Right lobe of liver (tissue), 6 donors: Measurements from ENCODE around the gene PAQR3. TPM values are rescaled to one million over a fixed set of nuclear protein-coding genes. Genes with fewer than 3 reads are reported as not detected.

Source experiments
- ATAC-seq, 4 donors: fragments of 200-7000 bp; cut with Tn5 transposase; one replicate each; pipeline ENCODE4 v1.9.1; 2020; ENCODE audit warnings: mild to moderate bottlenecking in 4 of 4, moderate library complexity in 4 of 4
- DNase-seq, 3 donors: peaks; one replicate each; pipeline ENCODE4 v3.0.0-alpha.2; 2020
- H3K27ac ChIP-seq, 3 donors: fragments of 200-600 bp; one replicate each; pipeline ENCODE4 v1.8.0; 2022
- H3K27me3 ChIP-seq, 2 donors: fragments of 200-600 bp; one replicate each; pipeline ENCODE4 v1.8.0; 2022
- H3K36me3 ChIP-seq, 4 donors: fragments of 200-600 bp; sonication (generic) in 1 of 4; one replicate each; pipeline versions ENCODE4 v1.5.1 to v1.8.0; 2017 to 2022; ENCODE audit warnings: control low read depth in 1 of 4
- H3K4me1 ChIP-seq, 4 donors: fragments of 200-600 bp; sonication (generic) in 1 of 4; one replicate each; pipeline versions ENCODE4 v1.5.1 to v1.8.0; 2017 to 2022; ENCODE audit warnings: control low read depth in 1 of 4
- H3K4me3 ChIP-seq, 3 donors: fragments of 200-600 bp; one replicate each; pipeline ENCODE4 v1.8.0; 2022
- H3K9me3 ChIP-seq, 4 donors: fragments of 200-600 bp; sonication (generic) in 1 of 4; one replicate each; pipeline versions ENCODE4 v1.5.1 to v1.8.0; 2017 to 2022; ENCODE audit warnings: control low read depth in 1 of 4
- POLR2A ChIP-seq: fragments of 450-650 bp; IDR thresholded peaks from one replicate; pipeline ENCODE4 v1.6.1; 2017; ENCODE audit warnings: antibody characterized with exemption, mild to moderate bottlenecking
- WGBS: methylation state at CpG from one replicate; pipeline ENCODE4 v1.1.6; 2018; ENCODE audit warnings: low coverage, low lambda C conversion rate; ENCODE audit not compliant: insufficient coverage; ENCODE audit errors: missing lambda C conversion rate; 5-methylcytosine and 5-hydroxymethylcytosine counted together
- intact Hi-C, 2 donors: fragments of 100-400 bp; cut with DNase I; formaldehyde crosslinking; loops; one replicate each; pipeline versions ENCODE4 v1.11.2 to v1.14.1; 2022
- total RNA-seq, 6 experiments: library from RNA; depleted of rRNA in 2 of 6; stranded (reverse); fragments of >200 nt in 2 of 6; fragmentation: NEBNext Ultra II Directional in 3 of 6; extraction: Animal tissue kit (Norgen Biotek cat#: 25700) in 3 of 6; gene quantifications; one replicate each; pipeline versions ENCODE4 v1.1.0 to v1.2.4, GENCODE V29; 2016 to 2023
- TF ChIP-seq, protein P1 (sequence below), 4 donors: fragments of 200-600 bp in 3 of 4; fragments of 450-650 bp in 1 of 4; IDR thresholded peaks; one replicate each; pipeline versions ENCODE4 v1.5.1 to v1.8.0; 2016 to 2022; ENCODE audit warnings: antibody characterized with exemption in 4 of 4, mild to moderate bottlenecking in 2 of 4
- donor health status: DM: no; HTN: yes; CAD: no.
- donor health status: DM: no; HTN: no; CAD: no.
- donor health status: DM: no; HTN: no; CAD: no.
- donor health status: DM: no; HTN: yes; CAD: no.
- donor health status: DM: no; HTN: yes; CAD: no.

PAQR3 gene
- total RNA-seq, 6 experiments from 2014 or later: 5.0 to 10.2 (median 7.2) TPM

- ATAC-seq (no peak), DNase-seq (no peak)
- no peaks in the 10 kb centered on the region for H3K4me1 ChIP-seq
- no peaks in the 10 kb centered on the region for H3K27me3 ChIP-seq
- no peak overlapping the region for H3K4me3 ChIP-seq
- TF ChIP-seq, protein P1, sequence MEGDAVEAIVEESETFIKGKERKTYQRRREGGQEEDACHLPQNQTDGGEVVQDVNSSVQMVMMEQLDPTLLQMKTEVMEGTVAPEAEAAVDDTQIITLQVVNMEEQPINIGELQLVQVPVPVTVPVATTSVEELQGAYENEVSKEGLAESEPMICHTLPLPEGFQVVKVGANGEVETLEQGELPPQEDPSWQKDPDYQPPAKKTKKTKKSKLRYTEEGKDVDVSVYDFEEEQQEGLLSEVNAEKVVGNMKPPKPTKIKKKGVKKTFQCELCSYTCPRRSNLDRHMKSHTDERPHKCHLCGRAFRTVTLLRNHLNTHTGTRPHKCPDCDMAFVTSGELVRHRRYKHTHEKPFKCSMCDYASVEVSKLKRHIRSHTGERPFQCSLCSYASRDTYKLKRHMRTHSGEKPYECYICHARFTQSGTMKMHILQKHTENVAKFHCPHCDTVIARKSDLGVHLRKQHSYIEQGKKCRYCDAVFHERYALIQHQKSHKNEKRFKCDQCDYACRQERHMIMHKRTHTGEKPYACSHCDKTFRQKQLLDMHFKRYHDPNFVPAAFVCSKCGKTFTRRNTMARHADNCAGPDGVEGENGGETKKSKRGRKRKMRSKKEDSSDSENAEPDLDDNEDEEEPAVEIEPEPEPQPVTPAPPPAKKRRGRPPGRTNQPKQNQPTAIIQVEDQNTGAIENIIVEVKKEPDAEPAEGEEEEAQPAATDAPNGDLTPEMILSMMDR (IDR thresholded peaks at IDR 0.05): no peak
- no peak for TF ChIP-seq POLR2A
- H3K36me3 ChIP-seq: peaks cover 0 to 5% (median 2%) of the 10 kb centered on the region in 4 donors
- no peak overlapping the region for H3K27ac ChIP-seq
- intact Hi-C loops: no loop called here
- no peaks in the 10 kb centered on the region for H3K9me3 ChIP-seq
These were observed 49.3 kb downstream of the PAQR3 start for GRCh38 chr4:78889955-78890354.

GRCh38 chr4:78885598-78885997, 53.6 kb downstream of the PAQR3 start:
- H3K27ac ChIP-seq: no peak overlapping the region
- DNase-seq: no peak
- H3K27me3 ChIP-seq: no peaks in the 10 kb centered on the region
- TF ChIP-seq, protein P1 (IDR thresholded peaks at IDR 0.05): no peak
- no peaks in the 10 kb centered on the region for H3K9me3 ChIP-seq
- intact Hi-C loops: no loop called here
- no peaks in the 10 kb centered on the region for H3K36me3 ChIP-seq
- ATAC-seq: no peak
- H3K4me1 ChIP-seq: no peaks in the 10 kb centered on the region
- H3K4me3 ChIP-seq: no peak overlapping the region

- Histone ChIP-seq H3K27me3 (no peaks in the 10 kb centered on the region), H3K27ac (no peak overlapping the region), H3K9me3 (no peaks in the 10 kb centered on the region), H3K4me3 (no peak overlapping the region), H3K4me1 (no peaks in the 10 kb centered on the region), H3K36me3 (peaks cover 0 to 5% (median under 1%) of the 10 kb centered on the region in 4 donors)
- no peak for DNase-seq
- TF ChIP-seq, protein P1 (IDR thresholded peaks at IDR 0.05): no peak
- no peak for ATAC-seq
- intact Hi-C loops: no loop called here
These were observed 58.3 kb downstream of the PAQR3 start for GRCh38 chr4:78880874-78881492.

DNA sequence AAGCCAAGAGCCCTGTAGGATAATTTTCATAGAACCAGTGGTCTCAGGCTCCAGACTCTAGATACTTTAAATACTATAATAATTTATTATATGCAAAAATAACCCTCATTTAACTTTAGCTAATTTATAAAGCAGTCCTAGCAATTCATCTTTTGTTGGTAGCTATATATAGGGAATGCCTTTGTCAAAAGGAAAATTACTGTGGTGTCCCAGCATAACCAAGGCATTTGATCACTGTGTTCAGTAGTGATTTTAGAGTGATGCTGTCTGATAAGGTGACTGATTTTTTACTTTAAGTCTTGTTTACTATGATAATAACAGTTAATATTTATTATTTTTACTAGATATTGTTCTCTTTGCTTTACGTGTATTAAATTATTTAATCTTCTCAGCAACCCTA, 61.2 kb downstream of the PAQR3 start:
- Histone ChIP-seq H3K36me3 (peaks cover 0 to 15% (median 3%) of the 10 kb centered on the region in 4 donors), H3K27me3 (no peaks in the 10 kb centered on the region), H3K9me3 (no peaks in the 10 kb centered on the region), H3K27ac (no peak overlapping the region), H3K4me1 (no peaks in the 10 kb centered on the region), H3K4me3 (no peak overlapping the region)
- no peak for TF ChIP-seq POLR2A
- TF ChIP-seq, protein P1 (IDR thresholded peaks at IDR 0.05): no peak
- DNase-seq (no peak), ATAC-seq (no peak)
- intact Hi-C loops: no loop called here
- WGBS: 100% methylated on average over 1 of the region's 1 CpG
